ENCODE results near the gene SLC30A2.

GRCh38 chr1:26075421-26076144 is 29.7 kb upstream of the SLC30A2 start:
- TF ChIP-seq, protein P1, sequence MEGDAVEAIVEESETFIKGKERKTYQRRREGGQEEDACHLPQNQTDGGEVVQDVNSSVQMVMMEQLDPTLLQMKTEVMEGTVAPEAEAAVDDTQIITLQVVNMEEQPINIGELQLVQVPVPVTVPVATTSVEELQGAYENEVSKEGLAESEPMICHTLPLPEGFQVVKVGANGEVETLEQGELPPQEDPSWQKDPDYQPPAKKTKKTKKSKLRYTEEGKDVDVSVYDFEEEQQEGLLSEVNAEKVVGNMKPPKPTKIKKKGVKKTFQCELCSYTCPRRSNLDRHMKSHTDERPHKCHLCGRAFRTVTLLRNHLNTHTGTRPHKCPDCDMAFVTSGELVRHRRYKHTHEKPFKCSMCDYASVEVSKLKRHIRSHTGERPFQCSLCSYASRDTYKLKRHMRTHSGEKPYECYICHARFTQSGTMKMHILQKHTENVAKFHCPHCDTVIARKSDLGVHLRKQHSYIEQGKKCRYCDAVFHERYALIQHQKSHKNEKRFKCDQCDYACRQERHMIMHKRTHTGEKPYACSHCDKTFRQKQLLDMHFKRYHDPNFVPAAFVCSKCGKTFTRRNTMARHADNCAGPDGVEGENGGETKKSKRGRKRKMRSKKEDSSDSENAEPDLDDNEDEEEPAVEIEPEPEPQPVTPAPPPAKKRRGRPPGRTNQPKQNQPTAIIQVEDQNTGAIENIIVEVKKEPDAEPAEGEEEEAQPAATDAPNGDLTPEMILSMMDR (IDR thresholded peaks at IDR 0.05 in 2 of 3, conservative IDR thresholded peaks at IDR 0.05 in 1 of 3; ENCODE audit: borderline replicate concordance in 1 of 3, insufficient read depth in 1 of 3, low read depth in 2 of 3, low read length in 2 of 3) = no peak
- no peak for TF ChIP-seq EZH2 (IDR thresholded peaks at IDR 0.05)
- no peak for TF ChIP-seq POLR2AphosphoS5 (IDR thresholded peaks at IDR 0.05; ENCODE audit: low read depth, low read length)
- no peak for TF ChIP-seq YY1 (IDR thresholded peaks at IDR 0.05; ENCODE audit: extremely low read depth, insufficient replicate concordance, low read depth, low read length)
- TF ChIP-seq, protein P2, sequence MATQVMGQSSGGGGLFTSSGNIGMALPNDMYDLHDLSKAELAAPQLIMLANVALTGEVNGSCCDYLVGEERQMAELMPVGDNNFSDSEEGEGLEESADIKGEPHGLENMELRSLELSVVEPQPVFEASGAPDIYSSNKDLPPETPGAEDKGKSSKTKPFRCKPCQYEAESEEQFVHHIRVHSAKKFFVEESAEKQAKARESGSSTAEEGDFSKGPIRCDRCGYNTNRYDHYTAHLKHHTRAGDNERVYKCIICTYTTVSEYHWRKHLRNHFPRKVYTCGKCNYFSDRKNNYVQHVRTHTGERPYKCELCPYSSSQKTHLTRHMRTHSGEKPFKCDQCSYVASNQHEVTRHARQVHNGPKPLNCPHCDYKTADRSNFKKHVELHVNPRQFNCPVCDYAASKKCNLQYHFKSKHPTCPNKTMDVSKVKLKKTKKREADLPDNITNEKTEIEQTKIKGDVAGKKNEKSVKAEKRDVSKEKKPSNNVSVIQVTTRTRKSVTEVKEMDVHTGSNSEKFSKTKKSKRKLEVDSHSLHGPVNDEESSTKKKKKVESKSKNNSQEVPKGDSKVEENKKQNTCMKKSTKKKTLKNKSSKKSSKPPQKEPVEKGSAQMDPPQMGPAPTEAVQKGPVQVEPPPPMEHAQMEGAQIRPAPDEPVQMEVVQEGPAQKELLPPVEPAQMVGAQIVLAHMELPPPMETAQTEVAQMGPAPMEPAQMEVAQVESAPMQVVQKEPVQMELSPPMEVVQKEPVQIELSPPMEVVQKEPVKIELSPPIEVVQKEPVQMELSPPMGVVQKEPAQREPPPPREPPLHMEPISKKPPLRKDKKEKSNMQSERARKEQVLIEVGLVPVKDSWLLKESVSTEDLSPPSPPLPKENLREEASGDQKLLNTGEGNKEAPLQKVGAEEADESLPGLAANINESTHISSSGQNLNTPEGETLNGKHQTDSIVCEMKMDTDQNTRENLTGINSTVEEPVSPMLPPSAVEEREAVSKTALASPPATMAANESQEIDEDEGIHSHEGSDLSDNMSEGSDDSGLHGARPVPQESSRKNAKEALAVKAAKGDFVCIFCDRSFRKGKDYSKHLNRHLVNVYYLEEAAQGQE (IDR thresholded peaks at IDR 0.05; ENCODE audit: low read depth) = no peak
- no peak for TF ChIP-seq EGR1 (IDR thresholded peaks at IDR 0.05; ENCODE audit: low read depth)
